Spleen (tissue), 7 donors: Measurements from ENCODE around the gene ATP2A1.
"Not testable (repeated sequence)": the region's sequence is repeated elsewhere in the genome, so short reads cannot be mapped to it uniquely, and the experiment has no call there.

Experiments
- POLR2A ChIP-seq, 3 donors: fragments of 450-650 bp; IDR thresholded peaks; one replicate each; pipeline ENCODE4 v1.5.1; 2017; ENCODE audit warnings: antibody characterized with exemption in 3 of 3, mild to moderate bottlenecking in 1 of 3
- POLR2AphosphoS5 ChIP-seq, 3 donors: sonication (generic); formaldehyde crosslinking; IDR thresholded peaks; one replicate each; pipeline ENCODE4 v1.5.1; 2017; ENCODE audit warnings: antibody characterized with exemption in 3 of 3
- TF ChIP-seq, protein P1 (sequence below), 11 experiments: fragments of 200-600 bp in 7 of 11; fragments of 450-650 bp in 4 of 11; sonication (generic) in 4 of 11; IDR thresholded peaks in 8 of 11; conservative IDR thresholded peaks in 3 of 11; 1 replicate in 7 of 11; 2 replicates in 4 of 11; pipeline versions ENCODE4 v1.4.0 to v1.8.0; 2016 to 2021; ENCODE audit warnings: antibody characterized with exemption in 11 of 11, inconsistent platforms in 4 of 11, mild to moderate bottlenecking in 1 of 11
- donor health status: DM: no; HTN: no; CAD: no; lungs with moderate emphysema.
- donor health status: DM: no; HTN: no; CAD: no.
- donor health status: DM: no; HTN: no; CAD: no.

DNA sequence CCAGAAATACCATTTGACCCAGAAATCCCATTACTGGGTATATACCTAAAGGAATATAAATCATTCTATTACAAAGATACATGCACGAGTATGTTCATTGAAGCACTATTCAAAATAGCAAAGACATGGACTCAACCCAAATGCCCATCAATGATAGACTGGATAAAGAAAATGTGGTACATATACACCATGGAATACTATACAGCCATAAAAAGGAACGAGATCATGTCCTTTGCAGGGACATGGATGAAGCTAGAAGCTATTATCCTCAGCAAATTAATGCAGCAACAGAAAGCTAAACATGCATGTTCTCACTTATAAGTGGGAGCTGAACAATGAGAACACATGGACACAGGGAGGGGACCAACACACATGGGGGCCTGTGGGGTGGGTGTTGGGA lies 48.0 kb downstream of the ATP2A1 start:
- TF ChIP-seq, protein P1, sequence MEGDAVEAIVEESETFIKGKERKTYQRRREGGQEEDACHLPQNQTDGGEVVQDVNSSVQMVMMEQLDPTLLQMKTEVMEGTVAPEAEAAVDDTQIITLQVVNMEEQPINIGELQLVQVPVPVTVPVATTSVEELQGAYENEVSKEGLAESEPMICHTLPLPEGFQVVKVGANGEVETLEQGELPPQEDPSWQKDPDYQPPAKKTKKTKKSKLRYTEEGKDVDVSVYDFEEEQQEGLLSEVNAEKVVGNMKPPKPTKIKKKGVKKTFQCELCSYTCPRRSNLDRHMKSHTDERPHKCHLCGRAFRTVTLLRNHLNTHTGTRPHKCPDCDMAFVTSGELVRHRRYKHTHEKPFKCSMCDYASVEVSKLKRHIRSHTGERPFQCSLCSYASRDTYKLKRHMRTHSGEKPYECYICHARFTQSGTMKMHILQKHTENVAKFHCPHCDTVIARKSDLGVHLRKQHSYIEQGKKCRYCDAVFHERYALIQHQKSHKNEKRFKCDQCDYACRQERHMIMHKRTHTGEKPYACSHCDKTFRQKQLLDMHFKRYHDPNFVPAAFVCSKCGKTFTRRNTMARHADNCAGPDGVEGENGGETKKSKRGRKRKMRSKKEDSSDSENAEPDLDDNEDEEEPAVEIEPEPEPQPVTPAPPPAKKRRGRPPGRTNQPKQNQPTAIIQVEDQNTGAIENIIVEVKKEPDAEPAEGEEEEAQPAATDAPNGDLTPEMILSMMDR (IDR thresholded peaks at IDR 0.05 in 8 of 11, conservative IDR thresholded peaks at IDR 0.05 in 3 of 11), result not testable (repeated sequence)
- TF ChIP-seq POLR2A, POLR2AphosphoS5 (IDR thresholded peaks at IDR 0.05): not testable (repeated sequence)
